ENCODE data around the gene STAU1. TPM values are rescaled to one million over a fixed set of nuclear protein-coding genes. Genes with fewer than 3 reads are reported as not detected.
A peak's percentile ranks its signal among the peaks of the same experiment; 100 is the strongest.
"Not testable (repeated sequence)": the region's sequence is repeated elsewhere in the genome, so short reads cannot be mapped to it uniquely, and the experiment has no call there.

STAU1 gene
- total RNA-seq, 1 donor from 2014 or later, result 39.3 TPM

DNA sequence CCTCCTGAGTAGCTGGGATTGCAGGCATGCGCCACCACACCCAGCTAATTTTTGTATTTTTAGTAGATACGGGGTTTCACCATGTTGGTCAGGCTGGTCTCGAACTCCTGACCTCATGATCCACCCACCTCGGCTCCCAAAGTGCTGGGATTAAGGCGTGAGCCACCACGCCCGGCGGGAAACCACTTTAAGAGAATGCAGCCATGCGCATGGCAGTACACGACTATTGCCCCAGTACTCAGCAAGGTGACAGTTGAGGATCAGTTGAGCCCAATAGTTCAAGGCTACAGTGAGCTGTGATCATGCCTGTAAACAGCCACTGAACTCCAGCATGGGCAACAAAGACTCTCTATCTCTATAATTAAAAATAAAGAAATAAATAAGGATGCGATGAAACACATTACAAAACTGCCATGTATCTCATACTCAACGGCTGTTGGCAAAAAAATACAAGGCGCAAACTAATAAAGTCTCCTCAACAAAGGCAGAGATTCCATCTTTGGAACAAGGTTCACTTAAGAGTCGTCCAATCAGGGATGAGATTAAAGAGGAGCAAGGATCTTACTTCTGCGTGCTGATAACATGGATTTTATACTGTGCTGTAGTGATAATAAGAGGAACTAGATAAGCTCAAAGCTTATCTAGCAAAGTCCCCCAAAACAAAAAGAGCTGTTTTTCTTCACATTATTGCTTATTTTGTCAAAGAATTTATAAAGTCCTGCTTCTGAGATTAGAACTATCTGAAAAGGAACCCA is 51.1 kb downstream of the STAU1 start:
- CTCF ChIA-PET, result interaction anchor here (1.0 kb wide), 1 partner anchor 80 kb away, joined by 3 read pairs; no protein-coding TSS in a partner anchor
- ATAC-seq (ENCODE audit: low read depth) (no peak), DNase-seq (no peak)
- Mint-ChIP-seq H3K36me3 (ENCODE audit: low read depth) (peaks cover 56% of the 10 kb centered on the region), H3K27me3 (no peaks in the 10 kb centered on the region), H3K9me3 (no peaks in the 10 kb centered on the region), H3K27ac (no peak overlapping the region), H3K4me3 (no peak overlapping the region), H3K4me1 (peaks cover 11% of the 10 kb centered on the region)
- TF ChIP-seq, protein P1, sequence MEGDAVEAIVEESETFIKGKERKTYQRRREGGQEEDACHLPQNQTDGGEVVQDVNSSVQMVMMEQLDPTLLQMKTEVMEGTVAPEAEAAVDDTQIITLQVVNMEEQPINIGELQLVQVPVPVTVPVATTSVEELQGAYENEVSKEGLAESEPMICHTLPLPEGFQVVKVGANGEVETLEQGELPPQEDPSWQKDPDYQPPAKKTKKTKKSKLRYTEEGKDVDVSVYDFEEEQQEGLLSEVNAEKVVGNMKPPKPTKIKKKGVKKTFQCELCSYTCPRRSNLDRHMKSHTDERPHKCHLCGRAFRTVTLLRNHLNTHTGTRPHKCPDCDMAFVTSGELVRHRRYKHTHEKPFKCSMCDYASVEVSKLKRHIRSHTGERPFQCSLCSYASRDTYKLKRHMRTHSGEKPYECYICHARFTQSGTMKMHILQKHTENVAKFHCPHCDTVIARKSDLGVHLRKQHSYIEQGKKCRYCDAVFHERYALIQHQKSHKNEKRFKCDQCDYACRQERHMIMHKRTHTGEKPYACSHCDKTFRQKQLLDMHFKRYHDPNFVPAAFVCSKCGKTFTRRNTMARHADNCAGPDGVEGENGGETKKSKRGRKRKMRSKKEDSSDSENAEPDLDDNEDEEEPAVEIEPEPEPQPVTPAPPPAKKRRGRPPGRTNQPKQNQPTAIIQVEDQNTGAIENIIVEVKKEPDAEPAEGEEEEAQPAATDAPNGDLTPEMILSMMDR (IDR thresholded peaks at IDR 0.05), result no peak
- intact Hi-C loops (cut with micrococcal nuclease), result loop anchor here (10.0 kb wide), 2 partner anchors 48 to 398 kb away; partner anchors contain the start of gene STAU1
- POLR2A ChIA-PET, result interaction anchor here (0.5 to 0.6 kb wide), 3 partner anchors 18 to 1460 kb away, joined by 3 to 4 read pairs (median 3); no protein-coding TSS in a partner anchor

DNA sequence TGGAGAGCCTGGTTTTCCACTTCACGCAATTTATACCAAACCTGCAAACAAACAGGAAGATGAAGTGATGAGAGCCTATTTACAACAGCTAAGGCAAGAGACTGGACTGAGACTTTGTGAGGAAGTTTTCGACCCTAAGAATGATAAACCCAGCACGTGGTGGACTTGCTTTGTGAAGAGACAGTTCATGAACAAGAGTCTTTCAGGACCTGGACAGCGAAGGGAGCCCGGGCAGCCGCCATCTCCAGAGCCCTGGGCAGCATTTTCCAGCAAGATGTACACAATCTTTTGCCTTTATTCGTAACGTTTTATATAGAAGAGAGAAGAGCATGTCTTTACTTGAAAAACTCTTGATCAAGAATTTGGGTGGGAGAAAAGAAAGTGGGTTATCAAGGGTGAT is 53.3 kb downstream of the STAU1 start:
- intact Hi-C loops (cut with micrococcal nuclease), result loop anchor here (10.0 kb wide), 2 partner anchors 50 to 400 kb away; partner anchors contain the start of gene STAU1
- H3K9me3 Mint-ChIP-seq; H3K4me1 Mint-ChIP-seq; ATAC-seq (ENCODE audit: low read depth); POLR2A ChIA-PET; H3K4me3 Mint-ChIP-seq; DNase-seq; H3K27me3 Mint-ChIP-seq: not testable (repeated sequence)
- peaks cover 74% of the 10 kb centered on the region for H3K36me3 Mint-ChIP-seq (ENCODE audit: low read depth)
- H3K27ac Mint-ChIP-seq, result peak overlapping the region; percentile 19
- CTCF ChIA-PET, result interaction anchor here (3.1 kb wide), 1 partner anchor 82 kb away, joined by 93 read pairs; the partner anchor contains the start of gene DDX27

DNA sequence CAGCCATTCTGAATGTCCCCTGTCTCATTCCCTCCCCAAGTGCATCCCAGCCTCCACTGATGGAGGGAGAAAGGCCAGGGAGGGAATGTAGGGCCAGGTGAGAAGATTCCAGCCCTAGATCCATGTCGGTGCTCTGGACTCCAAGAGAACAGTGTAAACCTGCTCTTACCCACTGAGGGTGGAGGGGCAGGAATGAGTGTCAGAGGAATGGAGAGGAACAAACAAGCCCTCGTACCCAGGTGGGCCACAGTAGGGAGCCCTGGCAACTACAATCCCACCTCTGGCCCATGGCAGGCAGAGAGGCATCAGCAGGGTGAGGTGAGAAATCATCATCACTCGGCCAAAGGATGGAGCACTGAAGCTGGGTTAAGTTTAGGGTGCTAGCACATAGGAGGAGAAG is 54.6 kb downstream of the STAU1 start:
- H3K27ac Mint-ChIP-seq, result peak overlapping the region; percentile 27
- no peaks in the 10 kb centered on the region for H3K27me3 Mint-ChIP-seq
- no peaks in the 10 kb centered on the region for H3K9me3 Mint-ChIP-seq
- ChIA-PET POLR2A (no interaction called here), CTCF (interaction anchor here (1.1 to 3.1 kb wide), 6 partner anchors 13 to 97 kb away, joined by 3 to 93 read pairs (median 4); partner anchors contain the start of gene DDX27)
- intact Hi-C loops (cut with micrococcal nuclease), result loop anchor here (1.0 to 10.0 kb wide), 3 partner anchors 51 to 401 kb away; partner anchors contain the start of gene STAU1
- peaks cover 69% of the 10 kb centered on the region for H3K36me3 Mint-ChIP-seq (ENCODE audit: low read depth)
- DNase-seq (no peak), ATAC-seq (ENCODE audit: low read depth) (no peak)
- H3K4me3 Mint-ChIP-seq, result no peak overlapping the region
- TF ChIP-seq, protein P1 (IDR thresholded peaks at IDR 0.05), result no peak
- H3K4me1 Mint-ChIP-seq, result peaks cover 2% of the 10 kb centered on the region

DNA sequence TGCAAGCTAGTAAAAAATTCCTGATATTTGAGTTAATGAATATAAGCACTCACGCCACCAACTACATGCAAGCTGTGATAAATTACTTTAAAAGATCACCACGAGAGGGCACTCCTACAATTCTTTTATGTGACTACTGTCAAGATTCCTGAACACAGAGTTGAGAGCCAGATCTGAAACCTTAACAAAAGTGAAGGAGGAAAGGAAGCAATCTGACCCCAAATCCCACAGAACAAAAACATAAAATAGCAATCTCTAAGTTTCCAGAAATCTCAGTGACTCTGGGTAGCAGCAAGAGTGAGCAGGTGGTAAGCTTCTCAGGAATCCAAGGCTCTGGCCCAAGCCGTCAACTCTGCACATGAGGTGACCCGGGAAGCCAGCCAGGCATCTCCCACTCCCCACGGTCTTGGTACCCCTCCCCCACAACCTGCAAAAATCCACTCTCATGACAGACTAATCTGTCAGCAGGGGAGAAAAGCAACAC is 55.1 kb downstream of the STAU1 start:
- H3K27ac Mint-ChIP-seq, result peak overlapping the region; percentile 30
- no peak overlapping the region for H3K4me3 Mint-ChIP-seq
- H3K4me1 Mint-ChIP-seq, result peaks cover 2% of the 10 kb centered on the region
- TF ChIP-seq, protein P1 (IDR thresholded peaks at IDR 0.05), result no peak
- peaks cover 70% of the 10 kb centered on the region for H3K36me3 Mint-ChIP-seq (ENCODE audit: low read depth)
- ChIA-PET CTCF (interaction anchor here (0.8 to 3.1 kb wide), 14 partner anchors 11 to 122 kb away, joined by 3 to 93 read pairs (median 4); partner anchors contain the start of gene DDX27), POLR2A (interaction anchor here (1.0 kb wide), 1 partner anchor 84 kb away, joined by 4 read pairs; no protein-coding TSS in a partner anchor)
- H3K9me3 Mint-ChIP-seq, result no peaks in the 10 kb centered on the region
- no peaks in the 10 kb centered on the region for H3K27me3 Mint-ChIP-seq
- DNase-seq (no peak), ATAC-seq (ENCODE audit: low read depth) (no peak)
- intact Hi-C loops (cut with micrococcal nuclease), result loop anchor here (1.0 to 10.0 kb wide), 3 partner anchors 52 to 402 kb away; partner anchors contain the start of gene STAU1

DNA sequence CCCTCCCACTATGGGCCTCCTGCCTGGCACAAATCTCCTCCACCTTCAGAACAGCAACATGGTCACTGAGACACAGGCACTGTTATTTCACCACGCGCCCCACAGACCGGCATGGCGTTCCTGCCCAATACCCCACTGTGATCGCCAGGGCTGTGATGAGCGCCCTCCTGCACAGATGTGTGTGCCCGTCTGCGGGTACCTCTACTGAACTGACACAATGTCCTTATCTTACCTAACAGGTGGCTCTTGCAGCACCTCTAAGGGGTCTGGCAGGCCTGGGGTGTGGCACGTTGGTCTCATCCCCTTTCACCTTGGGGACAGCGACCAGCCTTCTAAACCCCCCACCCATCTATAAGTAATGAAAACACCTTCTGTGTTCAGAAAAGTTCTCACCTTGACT is 64.2 kb downstream of the STAU1 start:
- intact Hi-C loops (cut with micrococcal nuclease), result no loop called here
- Mint-ChIP-seq H3K4me3 (no peak overlapping the region), H3K36me3 (ENCODE audit: low read depth) (peaks cover 78% of the 10 kb centered on the region), H3K4me1 (no peaks in the 10 kb centered on the region), H3K9me3 (no peaks in the 10 kb centered on the region), H3K27ac (no peak overlapping the region), H3K27me3 (no peaks in the 10 kb centered on the region)
- POLR2A ChIA-PET, result no interaction called here
- CTCF ChIA-PET, result no interaction called here
- no peak for DNase-seq
- TF ChIP-seq, protein P1 (IDR thresholded peaks at IDR 0.05), result no peak
- no peak for ATAC-seq (ENCODE audit: low read depth)
